NCI-H460 (cell line): ENCODE results near the gene RPL18. TPM values are rescaled to one million over a fixed set of nuclear protein-coding genes. Genes with fewer than 3 reads are reported as not detected.
A peak's percentile ranks its signal among the peaks of the same experiment; 100 is the strongest.
"Not testable (repeated sequence)": the region's sequence is repeated elsewhere in the genome, so short reads cannot be mapped to it uniquely, and the experiment has no call there.

Experiments
- DNase-seq: peaks from one replicate; pipeline ENCODE4 v3.0.0-alpha.2; 2016; ENCODE audit warnings: low read depth; ENCODE audit errors: extremely low read depth
- polyA plus RNA-seq: library from polyadenylated mRNA; depleted of rRNA; stranded (reverse); fragments of >200 nt; gene quantifications from 2 replicates; pipeline ENCODE4 v1.2.3, GENCODE V29; 2014; cell fraction: nucleus; rRNA removed
- total RNA-seq: library from RNA; depleted of rRNA; stranded (reverse); fragments of >200 nt; shearing (Covaris generic); gene quantifications from 2 replicates; pipeline ENCODE4 v1.2.3, GENCODE V29; 2014; rRNA removed

RPL18 gene
- total RNA-seq, result 1,411 and 1,488 TPM in 2 replicates
- polyA plus RNA-seq, result 1,943 and 2,733 TPM in 2 replicates

DNA sequence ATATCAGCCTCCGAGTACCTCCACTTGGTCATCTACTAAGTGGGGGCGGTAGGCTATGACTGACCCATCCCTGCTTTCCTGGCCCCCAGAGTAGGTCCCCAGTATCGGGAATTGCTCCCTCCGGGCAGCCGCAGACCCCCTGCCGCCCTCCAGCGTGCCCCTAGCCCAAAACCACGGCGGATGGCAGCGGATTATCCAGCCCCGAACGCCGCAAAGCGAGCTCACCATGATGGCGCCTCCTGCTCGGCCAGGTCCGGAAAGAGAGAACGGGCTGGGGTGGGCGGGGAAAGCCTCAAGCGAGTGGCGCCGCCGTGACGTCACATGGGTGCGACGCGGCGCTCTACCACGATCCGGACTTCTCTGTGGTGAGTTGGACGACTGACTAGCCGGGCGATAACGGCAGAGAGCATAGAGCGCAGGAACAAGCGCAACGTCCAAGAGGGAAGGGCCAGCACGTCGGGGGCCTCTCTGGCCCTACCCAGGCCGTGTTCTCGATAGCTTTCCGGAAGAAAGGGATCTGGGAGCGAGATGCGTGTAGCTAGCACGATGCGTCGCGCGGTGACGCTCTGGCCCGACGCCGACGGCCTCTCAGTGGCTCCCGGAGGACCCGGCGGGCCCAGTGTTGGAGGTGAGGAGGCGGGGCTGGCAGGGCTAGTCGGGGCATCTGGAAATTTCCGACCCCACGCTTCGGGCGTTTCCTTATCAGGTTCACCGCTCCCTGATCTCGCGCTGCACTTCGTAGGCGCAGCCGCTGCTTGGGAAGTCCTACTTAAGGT lies at the start of gene RPL18, which contains the start of gene SPHK2:
Gene RPL18, minus strand, starts transcription at position 263 of the 776 bp plus-strand sequence. Its CDS starts 35 bp downstream, at position 228.
Gene SPHK2, plus strand, starts transcription at position 591 of the 776 bp plus-strand sequence. CDS start 1,009 bp downstream, outside the sequence.
- DNase-seq, result peak; percentile 98

DNA sequence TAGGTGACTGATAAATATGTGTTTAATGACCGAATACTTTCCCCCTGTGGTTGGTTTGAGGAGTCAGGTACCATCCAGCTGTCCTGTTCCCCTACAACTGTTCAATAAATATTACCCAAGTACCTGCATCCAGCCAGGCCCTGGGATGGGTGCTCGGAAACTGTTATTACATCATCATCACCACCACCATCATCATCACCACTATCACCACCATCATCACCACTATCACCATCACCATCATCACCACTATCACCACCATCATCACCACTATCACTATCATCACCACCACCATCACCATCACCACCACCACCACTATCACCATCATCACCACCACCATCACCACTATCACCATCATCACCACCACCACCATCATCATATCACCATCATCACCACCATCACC lies 49.8 kb upstream of the RPL18 start:
- no peak for DNase-seq

DNA sequence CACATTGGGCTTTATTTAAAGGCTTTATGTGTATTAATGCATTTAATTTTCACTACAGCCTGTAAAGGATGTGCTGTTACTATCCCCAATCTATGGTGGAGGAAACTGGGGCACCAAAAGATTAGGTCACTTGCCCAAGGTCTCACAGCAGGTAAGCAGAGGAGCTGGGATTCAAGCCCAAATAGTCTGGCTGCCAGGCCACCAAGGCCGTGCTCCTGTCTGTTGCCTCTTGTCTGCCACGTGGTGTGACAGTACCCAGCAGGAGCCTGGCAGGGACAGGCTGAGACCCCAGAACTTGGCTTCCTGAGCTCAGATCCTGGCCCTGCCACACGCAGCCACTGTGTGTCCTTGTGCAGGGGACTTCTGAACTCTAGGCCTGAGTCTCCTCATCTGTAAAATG lies 49.4 kb upstream of the RPL18 start:
- DNase-seq, result no peak

DNA sequence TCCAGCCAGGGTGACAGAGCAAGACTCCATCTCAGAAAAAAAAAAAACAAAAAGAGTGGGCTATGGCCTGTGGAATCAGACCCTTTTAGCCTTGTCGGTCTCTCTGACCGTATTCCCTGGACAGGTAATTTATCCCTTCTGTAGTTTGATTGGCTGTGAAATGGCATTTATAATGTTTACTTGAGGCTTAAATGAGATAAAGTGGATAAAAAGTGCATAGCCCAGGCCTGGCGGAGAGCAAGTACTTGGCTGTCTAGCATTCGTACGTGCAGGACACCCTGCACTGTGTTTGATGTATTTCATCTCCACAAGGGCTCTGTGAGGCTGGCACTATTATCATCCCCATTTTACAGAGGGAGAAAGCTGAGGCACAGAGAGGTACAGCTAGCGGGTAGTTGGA lies 46.8 kb upstream of the RPL18 start:
- DNase-seq, result no peak

DNA sequence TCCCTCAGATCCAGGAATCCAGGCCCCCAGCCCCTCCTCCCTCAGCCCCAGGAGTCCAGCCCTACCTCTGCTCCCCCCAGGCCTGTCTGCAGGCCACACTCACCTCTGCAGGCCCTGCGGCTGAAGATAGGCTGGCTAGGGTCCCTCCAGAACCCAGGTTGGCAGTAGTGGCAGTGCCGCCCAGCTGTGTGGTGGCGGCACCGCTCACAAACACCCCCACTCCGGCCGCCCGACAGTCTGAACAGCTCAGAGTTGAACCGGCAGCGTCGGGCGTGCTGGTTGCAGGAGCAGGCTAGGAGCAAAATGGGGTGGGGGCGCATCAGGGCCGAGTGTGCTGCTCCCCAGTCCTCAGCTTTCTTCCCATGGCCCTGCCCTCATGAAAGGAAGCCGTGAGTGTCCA lies 45.5 kb upstream of the RPL18 start:
- DNase-seq, result no peak

DNA sequence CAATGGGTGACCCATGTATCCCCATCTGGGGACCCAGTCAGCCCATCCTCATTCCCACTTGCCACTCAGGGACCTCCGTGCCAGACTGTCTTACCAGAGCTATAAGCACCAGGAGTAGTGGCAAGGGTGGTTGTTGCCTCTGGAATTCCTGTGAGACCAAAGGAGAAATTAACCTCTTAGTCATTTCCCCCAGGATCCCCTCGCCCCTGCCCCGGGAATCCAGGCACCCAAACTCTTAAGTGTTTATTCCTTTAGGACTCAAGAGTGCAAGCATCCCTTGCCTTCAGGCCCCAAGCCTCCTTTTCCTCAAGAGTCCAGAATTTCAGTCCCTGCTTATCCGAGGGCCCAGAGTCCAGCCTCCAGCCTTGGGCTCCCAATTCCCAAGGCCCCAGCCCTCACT lies 44.7 kb upstream of the RPL18 start:
- DNase-seq, result no peak

DNA sequence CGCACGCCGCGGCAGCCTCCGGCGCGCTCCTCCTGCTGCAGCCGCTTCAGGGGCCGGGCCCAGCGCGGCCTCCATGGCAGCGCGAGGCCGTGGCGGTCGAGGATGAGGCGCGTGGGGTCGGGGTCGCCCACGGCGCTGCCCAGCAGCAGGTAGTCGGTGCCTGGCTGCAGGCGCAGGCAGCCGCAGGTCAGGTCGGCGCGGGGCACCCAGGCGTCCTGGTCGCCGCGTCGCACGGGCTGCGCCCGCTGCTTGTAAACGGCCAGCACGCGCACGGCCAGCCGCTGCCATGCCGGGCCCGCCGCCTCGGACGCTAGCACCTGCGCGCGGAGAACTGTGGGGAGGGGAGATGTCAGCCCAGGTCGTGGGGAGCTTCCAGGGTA lies 42.7 kb upstream of the RPL18 start:
- DNase-seq, result no peak

DNA sequence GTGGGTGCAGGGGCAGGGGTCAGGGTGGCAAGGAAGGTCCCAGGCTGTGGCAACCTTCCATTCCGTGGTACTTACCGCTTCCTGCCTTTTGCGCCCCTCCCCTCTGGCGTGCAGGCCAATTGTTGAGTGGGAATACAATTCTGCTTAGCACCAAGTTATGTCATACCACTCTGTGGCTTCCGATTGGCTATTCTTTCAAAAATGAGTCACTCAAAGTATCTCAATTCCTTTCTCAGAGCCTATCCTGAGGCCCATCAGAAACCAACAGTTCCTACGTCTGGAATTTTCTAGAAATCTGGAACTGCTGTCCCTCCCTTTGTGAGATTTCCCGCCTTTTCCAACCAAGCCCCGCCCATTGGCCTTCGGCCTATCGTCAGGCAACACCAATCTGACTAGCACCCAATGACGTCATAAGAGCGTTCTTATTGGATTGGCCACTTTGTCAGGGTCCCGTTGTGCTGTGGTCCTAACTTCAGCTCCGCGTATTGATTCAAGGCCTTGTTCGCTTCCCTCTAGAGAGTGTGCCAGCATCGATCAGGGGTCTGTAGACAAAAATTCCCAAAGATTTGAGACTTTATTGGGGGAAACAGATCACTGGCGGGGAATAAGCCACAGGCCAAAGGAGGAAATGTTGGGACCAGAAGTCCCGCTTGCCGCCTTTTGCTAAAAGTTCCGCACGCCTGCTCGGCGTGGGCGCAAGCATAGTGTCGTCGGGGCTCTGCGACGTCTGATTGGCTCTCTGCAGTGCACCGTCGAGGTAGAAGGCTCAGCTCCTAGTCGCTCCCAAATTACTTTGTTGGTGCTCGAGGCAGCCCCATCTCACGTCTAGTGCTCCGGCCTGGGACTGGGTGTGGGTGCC lies 42.1 kb upstream of the RPL18 start:
- peak; percentile 87 for DNase-seq

DNA sequence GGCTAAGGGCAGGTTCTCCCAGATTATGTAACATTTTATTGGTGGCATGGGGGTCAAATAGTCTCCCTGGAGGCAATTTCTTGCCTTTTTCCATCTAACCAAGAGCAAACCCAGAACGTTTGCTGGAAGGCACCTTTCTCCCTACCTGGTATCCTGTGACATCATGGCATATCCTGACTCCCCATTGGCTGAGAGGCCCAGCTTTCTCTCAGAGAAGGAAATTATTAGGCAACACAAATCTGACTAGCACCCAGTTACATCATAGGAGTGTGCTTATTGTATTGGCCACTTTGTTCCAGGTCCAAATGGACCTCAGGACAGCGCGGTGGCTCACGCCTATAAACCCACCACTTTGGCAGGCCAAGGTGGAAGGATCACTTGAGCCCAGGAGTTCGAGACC lies 40.8 kb upstream of the RPL18 start:
- DNase-seq, result no peak

DNA sequence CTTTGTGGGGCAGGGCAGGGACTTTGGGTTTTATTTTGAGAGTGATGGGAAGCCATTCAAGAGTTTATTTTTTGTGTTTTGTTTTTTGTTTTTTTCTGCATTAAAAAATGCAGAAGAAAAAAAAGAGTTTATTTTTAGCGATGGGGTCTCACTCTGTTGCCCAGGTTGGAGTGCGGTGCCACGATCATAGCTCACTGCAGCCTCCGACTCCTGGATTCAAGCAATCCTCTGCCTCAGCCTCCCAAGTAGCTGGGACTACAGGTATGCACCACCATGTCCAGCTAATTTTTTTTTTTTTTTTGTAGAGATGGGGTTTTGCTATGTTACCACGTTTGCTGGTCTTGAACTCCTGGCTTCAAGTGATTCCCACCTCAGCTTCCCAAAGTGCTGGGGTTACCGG lies 39.5 kb upstream of the RPL18 start:
- no peak for DNase-seq

DNA sequence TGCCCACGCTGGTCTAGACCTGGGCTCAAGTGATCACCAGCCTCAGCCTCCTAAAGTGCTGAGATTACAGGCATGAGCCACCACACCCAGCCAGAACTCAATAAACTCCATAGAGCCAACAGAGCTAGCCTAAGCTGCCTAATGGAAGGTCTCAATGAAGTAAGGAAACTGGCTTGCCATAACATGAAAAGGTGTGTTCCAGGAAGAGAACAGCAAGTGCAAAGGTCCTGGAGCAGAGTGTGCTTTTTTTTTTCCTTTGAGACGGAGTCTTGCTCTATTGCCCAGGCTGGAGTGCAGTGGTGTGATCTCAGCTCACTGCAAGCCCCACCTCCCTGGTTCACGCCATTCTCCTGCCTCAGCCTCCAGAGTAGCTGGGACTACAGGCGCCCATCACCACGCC lies 38.9 kb upstream of the RPL18 start:
- DNase-seq, result not testable (repeated sequence)

DNA sequence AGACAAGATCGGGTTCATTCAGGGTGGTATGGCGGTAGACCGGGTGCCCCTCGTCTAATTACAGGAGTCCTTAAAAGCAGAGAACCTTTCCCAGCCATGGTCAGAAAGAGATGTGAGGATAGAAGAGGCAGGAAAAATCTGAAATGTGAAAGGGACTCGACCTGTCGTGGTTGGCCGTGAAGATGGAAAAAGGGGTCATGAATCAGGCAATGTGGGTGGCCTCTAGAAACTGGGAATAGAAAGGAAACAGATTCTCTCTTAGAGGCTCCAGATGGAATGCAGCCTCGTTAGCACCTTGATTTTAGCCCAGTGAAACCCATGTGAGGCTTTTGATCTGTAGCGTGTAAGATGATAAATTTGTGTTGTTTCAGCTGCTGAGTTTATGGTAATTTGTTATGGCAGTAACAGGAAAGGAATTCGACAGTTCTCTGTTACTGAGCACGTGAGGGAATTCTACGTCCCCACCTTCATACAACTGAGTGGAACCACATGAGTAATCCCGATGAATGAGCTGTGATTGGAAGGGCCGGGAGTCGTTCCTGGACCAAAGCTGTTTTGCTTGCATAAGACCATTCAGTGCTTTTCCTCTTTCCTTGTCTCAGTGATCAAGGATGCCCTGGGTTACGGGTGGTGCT lies 38.0 kb upstream of the RPL18 start:
- DNase-seq, result no peak

DNA sequence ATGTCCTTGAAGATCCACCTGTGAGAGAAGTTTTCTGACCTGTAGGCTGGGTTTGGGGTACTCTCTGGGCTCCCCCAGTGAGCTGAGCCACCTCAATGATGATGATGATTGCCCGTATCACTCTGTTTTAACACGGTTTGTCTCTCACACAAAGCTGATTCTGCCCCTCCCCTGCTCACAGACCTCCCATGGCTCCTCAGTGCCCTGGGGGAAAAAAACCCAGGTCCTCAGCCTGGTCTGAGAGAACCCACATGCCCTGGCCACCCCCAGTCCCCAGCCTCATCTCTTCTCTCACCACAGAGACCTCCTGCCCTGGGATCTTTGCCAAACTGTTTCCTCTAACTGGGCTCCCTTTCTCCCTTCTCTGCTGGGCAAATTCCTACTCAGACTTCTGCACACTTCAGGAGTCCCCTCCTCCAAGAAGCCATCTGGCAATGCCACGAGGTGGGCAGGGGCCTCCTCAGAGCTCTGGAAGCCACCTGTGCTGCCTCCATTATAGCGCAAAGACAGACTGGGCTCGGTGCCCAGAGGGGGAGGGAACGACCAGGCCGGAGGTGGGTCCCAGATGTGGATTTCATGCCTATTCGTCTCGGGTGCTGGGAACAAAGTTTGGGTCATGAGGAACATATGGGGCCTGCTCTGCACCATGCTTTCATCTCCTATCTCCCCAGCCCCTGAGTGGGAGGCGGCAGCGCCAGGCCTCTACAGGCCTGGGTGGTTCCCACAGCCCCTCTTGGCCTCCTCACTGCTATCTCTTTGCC lies 35.5 kb upstream of the RPL18 start:
- no peak for DNase-seq

DNA sequence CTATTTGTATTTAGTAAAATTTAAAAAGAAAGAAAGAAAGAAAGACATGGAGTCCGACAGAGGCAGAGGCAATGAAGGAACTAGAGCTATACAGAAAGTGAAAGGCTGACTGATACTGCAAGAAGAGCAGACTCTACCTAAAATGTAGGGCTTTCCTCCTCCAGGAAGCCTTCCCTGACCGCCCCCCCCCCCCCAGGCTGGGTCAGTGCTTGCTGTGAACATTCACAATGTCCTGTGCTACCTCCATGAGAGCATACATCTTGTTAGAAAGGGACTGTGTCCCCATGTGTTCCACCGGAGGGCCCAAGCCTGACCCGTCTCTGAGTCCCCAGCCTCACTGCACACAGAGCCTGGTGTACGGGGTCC lies 32.7 kb upstream of the RPL18 start:
- no peak for DNase-seq

DNA sequence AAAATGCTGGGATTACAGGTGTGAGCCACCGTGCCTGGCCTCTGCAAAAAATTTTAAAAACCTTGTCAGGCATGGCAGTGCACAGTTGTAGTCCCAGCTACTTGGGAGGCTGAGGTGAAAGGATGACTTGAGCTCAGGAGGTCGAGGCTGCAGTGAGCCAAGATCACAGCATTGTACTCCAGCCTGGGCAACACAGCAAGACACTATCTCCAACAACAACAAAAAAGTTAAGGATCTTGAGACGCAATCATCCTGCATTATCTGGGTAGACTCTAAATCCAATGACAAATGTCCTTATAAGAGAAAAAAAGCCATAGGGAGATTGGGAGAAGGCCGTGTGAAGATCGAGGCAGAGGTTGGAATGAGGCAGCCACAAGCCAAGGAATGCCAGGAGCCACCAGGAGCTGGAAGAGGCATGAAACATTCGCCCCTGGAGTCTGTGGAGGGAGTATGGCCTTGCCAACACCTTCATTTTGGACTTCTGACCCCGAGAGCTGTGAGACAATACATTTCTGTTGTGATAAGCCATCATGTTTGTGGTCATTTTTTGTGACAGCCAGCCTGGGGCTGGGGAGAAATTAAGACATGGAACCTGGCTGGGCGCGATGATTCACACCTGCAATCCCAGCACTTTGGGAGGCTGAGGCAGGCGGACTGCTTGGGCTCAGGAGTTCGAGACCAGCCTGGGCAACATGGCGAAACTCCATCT lies 32.1 kb upstream of the RPL18 start:
- no peak for DNase-seq

DNA sequence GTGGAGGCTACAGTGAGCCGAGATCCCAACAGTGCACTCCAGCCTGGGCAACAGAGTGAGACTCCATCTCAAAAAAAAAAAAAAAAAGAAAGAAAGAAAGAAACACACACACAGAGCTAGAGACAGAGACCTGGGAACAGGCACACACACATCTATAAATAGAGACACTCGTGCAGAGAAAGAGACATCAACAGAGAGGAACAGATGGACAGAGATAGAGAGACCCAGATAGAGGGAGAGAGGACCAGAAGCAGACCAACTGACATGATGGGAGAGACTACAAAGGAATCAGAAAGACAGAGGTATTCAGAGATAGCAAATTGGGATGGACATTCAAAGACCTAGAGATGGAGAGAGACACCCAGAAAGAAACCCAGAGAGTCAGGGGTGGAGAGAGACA lies 29.2 kb upstream of the RPL18 start:
- no peak for DNase-seq

DNA sequence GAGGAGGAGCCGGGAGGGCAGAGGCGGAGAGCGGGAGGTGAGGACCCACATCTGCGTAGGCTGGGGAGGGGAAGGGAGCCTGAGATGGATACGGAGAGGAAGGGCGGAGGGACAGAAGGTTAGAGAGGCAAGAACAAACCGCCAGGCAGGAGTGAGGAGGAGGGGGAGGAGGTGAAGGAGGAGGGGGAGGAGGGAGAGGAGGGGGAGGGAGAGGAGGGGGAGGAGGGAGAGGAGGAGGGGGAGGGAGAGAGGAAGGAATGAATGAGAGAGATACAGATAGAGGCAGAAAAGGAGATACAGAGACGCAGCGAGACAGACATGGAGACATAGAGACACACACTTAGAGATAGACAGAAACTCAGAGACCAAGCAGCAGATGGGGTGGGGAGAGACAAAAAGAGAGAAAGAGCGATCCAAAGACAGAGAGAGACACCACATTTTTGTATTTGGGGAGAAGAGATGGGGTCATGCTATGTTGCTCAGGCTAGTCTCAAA lies 27.8 kb upstream of the RPL18 start:
- no peak for DNase-seq

DNA sequence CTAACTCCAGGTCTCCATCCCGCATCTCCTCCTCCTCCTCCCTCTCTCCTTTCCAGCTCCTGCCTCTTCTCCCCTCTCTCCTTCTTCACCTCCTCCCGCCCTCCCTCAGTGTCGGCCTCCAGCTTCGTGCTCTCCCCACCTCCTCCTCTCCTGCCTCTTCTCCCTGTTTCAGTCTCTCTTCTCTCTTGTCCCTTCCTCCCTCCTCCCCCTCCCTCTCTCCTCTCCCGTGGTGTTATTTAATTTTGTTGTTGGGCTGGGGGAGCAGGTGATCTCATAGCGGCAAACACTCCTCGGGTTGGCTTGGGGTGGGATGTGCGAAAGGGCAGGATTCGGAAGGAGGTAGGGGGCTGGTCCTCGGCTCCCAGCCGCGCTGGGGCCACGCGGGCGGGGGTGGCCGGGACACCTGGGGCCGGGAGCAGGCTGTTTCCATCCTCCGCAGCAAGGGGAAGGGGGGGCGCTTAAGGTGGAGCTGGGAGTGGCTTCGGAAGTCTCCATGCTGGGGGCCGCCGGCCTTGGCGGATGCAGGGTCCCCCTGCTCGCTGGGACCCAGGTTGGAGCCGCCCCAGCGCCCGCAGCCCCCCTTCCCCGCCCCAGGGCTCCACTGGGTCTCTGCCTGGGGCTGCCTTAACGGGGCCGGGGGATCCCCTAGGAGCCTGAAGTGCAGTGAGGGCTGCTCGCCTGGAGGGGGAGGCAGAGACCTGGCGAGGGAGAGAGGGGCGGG lies 27.2 kb upstream of the RPL18 start, which contains the start of gene CA11:
Gene CA11, minus strand, starts transcription at position 187 of the 721 bp plus-strand sequence. CDS start 555 bp downstream, outside the sequence.
- peak; percentile 80 for DNase-seq

DNA sequence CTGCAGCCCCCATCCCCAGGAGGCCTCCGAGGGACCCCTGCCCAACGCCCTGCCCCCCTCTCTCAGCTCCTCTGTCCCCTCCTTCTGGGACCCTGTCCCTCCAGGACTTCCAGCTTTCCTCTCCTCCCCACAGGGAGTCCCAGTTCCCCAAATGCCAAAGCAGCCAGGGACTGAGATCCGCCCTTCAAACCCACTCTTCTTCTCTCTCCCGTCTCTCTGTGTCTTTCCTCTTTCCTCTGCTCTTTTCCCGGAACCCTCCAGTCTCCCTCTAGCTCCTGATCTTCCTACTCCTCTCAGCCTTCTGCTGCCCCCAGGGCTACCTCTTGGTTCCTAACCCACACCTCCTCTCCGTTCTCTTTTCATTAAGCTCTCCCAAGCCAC lies 26.6 kb upstream of the RPL18 start:
- DNase-seq, result no peak
